HG03045 (cell line): ENCODE data around the gene IRF1.
A peak's percentile ranks its signal among the peaks of the same experiment; 100 is the strongest.

Experiments
- ATAC-seq: cut with Tn5 transposase; IDR thresholded peaks from one replicate; pipeline ENCODE4 v1.9.1; 2021; ENCODE audit warnings: mild to moderate bottlenecking, moderate library complexity; ENCODE audit not compliant: unreplicated experiment

The IRF1 gene

DNA sequence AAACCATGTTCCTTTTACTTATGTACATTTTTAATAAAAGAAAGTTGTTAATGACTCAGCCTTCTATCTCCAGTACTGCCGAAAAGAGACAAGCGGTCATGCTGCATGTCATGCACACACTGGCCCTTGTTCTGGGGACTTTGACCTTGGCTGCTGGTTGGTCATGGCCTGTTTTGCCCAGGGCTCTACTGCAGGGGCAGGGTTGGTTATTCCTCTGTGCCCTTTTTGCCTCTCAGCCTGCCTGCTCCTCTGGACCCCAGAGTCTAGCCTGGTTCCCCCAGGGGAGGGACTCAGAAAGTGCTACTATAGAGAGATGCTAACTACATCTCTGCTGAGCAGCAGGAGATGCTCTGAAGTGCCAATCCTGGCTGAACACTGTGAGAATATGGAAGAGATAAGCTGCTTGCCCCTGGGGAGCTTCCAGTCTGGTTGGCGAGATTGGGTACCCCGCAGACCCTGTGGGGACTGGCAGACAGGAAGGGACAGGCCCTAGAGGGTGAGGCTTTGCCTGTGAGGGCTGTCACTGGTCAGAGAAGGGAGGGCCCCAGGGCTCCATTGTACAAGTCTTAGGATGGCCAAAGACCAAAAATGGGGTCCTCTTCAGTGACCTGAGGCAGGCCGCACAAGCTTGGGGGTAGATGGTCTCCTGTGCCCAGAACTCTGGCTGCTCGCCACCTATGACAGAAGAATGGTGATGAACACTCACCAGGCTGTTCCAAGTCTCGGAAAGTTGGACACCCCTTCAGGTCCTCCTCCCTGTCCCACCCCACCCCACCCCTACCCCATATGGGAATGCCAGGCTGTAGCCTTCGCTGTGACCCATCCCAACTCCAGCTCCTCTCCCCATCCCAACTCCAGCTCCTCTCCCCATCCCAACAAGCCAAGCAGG lies 14.3 kb downstream of the IRF1 start:
- ATAC-seq, result no peak

DNA sequence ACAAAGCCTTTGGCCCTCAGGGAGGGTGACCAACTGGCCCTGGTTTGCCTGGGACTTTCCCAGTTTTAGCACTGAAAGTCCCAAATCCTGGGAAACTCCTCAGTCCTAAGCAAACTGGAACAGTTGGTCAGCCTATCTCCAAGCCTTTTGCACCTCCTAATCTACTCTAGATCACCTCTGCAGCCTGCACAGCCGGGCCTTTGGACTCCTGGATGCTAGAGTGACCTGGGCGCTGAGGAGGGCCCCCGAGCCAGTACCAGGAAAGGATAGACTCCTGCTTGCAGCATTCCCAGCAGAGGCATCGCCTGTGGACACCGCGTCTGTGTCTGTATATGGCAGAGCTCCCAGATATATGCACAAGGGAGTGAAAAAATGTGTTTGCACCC lies 15.1 kb downstream of the IRF1 start:
- ATAC-seq, result no peak

DNA sequence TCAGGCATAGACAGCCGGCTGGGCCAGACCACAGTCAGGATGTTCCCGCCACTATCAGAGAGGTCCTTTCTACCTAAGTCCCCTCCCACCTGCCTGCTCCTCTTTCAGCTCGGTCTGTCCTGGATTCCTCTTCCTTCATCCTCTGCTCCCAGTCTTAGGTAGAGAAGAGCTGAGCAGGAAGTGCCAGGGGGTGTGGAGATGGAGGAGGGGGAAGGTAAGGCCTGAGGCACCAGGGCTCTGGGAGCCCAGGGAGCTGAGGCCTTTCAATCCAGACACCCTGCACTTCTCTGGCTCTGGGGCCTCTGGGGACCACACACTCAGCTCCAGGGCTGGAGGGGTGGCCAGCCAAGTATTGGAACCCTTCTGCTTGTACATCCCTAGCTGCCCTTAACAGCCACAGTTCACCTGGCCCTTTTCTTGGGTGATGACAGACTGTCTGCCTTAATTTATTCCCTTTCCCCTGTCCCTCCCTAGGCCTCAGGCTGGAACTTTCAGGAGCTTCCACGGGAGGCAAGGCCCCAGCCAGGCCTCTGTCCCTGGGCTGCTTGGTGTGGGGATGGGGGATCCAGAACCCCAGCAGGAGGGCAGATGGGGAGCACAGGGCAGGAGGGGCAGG lies 15.6 kb downstream of the IRF1 start:
- ATAC-seq, result no peak

DNA sequence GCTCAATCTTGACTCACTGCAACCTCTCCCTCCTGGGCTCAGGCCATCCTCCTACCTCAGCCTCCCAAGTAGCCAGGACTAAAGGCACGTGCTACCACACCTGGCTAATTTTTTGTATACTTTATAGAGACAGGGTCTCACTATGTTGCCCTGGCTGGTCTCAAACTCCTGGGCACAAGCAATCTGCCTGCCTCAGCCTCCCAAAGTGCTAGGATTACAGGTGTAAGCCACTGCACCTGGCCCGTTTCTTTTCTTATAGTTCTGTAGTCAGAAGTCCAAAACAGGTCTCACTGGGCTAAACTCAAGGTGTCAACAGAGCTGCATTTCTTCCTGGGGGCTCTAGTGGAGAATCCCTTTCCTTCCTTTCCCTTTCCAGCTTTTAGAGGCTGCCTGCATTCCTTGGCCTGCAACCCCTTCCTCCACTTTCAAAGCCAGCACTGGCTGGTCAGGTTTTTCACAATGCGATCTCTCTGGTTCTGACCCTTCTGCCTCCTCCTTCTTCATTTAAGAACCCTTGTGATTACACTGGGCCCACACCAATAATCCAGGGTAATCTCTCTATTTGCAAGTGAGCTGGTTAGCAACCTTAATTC lies 16.3 kb downstream of the IRF1 start:
- ATAC-seq, result no peak

DNA sequence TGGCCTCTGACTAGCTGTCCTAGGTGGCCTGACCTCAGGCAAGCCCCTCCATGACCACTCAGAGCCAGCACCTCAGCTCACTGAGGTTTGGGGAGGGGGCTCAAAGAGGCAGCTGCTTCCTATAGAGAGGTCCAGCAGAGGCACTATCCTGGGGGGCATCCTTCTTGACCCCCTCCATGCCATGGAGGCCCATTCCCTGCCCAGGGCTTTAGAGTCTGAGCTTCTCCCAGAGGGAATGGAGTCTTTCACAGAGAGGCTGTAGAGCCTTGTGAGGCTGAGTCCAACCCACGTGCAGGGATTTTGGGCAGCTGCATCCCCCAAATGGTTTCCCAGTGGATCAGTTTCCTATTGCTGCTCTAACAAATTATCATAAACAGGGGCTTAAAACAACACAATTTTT lies 16.9 kb downstream of the IRF1 start:
- no peak for ATAC-seq

DNA sequence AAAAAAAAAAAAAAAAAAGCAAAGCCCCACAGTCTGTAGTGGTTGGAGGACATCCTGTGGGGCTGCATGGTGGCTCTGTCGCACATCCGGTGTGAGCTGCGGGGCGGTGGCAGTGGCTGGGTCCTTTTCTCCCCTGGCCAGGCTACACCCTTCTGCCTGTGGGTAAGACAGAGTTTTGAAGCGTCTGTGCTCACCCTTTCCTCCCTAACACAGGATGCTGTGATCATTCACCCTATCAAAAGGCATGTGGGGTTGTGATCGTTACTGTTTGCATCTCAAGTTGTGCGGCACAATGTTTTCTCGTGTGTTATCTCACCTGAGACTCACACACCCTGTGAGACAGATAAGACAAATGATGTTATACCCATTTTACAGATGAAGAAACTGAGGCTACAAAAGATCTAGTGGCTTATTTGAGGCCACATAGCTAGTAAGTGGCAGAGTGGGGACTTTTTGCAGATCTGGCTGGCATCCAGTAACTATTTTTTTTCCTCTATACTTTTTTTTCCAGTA lies 17.5 kb downstream of the IRF1 start:
- ATAC-seq, result peak; percentile 44

DNA sequence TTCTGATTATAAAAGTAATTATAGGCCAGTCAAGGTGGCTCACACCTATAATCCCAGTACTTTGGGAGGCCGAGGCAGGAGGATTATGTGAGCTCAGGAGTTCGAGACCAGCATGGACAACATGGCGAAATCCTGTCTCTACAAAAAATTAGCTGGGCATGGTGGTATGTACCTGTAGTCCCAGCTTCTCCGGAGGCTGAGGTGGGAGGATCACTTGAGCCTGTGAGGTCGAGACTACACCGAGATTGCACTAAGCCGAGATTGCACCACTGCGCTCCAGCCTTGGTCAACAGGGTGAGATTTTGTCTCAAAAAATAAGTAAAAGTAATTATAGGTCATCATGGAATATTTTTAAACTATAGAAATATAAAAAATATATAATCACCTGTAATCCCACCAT lies 18.1 kb downstream of the IRF1 start:
- no peak for ATAC-seq

DNA sequence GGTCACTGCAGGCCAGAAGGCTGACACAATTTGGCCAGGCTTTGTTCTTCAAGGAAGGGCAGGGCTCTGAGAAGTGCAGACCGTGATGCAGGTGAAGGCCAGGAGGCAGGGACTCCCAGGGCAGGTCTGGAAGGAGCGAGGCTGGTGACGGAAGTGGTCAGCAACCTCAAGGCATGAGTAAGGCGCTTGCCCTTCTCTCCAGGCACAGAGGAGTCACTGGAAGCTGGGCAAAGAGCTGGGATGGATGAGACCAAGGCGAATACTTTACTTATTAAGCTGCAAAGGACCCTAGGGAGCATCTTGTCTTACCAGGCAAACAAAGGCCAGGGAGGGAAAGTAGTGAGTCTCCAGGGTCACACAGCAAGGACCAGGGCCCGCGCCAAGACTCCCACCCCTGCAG lies 18.6 kb downstream of the IRF1 start:
- ATAC-seq, result no peak

DNA sequence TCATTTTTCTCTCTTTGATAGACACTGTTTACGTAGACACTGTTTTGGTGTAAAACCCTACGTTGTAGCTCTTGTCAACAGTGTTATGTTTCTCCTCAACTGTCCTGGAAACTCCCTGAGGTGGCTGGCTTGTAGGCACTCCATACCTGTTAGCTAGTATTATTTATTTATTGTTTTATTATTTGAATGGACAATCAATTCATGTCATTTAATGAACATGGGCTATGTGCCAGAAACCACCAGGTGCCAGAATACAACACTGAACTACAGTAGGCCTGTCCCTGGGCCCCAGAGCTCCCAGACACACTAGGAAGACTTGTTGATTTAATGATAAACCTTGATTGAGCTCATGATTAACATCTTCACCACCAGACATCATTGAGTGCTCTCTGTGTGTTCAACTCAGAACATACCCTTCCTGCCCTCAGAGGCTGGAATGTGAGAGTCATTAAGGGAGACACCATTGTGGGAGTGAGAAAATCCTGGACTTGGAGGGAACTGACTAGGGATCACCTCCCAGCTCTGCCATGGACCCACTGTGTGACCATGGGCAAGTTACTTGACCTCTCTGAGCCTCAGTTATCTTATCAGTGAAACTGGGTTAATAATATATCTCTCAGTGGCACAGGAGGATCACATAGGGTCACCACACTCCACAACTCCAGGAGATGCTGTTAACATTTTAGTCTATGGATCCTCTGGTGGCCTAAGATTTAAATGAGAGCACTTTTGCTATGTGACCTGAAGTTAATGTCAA lies 19.2 kb downstream of the IRF1 start:
- ATAC-seq, result no peak

DNA sequence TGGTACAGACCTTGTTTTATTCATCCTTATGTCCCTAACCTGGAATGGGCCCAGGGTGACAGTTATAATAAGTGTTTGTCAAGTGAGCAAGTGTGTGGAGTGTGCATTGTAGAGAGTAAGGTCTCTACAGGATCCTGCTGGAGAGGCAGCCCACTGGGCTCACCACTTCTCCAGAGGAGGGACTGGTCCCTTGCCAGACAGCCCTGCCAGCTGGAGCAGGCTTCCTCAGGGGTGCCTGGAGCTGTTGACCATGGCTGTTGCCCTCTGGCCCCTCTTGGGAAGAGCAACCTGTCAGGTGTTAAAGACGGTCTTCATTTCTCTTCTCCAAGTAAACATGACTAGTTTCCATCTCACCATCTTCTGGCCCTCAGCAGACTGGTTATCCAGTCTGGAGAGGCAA lies 20.0 kb downstream of the IRF1 start:
- no peak for ATAC-seq

DNA sequence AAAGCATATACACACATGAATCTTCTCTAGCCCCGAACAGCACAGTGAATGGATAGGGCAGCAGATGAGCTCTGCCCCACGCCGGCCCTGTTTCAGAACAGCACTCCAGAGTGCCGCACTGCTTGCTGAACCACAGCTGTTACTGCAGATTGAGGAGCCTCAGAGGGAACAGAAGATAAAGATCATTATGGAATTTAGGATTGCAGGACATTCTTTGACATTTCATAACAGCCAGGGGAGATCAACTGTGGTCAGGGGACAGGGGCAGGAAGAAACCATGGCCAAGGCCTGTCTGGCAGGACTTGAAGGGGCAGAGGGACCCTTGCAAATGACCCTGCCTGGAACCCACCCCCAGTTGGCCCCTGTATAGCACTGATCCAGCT lies 20.6 kb downstream of the IRF1 start:
- no peak for ATAC-seq

DNA sequence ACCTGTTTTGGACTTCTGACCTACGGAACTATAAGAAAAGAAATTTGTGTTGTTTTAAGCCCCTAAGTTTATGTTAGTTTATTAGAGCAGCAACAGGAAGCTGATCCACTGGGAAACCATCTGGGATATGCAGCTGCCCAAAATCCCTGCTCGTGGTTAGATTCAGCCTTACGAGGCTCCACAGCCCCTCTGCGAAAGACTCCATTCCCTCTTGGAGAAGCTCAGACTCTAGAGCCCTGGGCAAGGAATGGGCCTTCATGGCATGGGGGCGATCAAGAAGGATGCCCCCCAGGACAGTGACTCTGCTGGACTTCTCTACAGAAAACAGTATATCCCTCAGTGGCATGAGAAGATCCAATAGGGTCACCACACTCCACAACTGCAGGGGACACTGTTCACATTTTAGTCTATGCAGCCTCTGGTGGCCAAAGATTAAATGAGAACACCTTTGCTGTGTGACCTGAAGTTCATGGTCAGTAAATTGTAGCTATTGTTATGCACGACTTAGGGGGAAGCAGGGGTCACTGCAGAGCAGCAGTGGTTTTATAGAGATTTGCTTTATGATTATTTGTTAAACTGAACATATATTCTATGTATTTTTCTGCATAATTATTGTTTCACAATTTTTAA lies 21.1 kb downstream of the IRF1 start:
- ATAC-seq, result no peak

DNA sequence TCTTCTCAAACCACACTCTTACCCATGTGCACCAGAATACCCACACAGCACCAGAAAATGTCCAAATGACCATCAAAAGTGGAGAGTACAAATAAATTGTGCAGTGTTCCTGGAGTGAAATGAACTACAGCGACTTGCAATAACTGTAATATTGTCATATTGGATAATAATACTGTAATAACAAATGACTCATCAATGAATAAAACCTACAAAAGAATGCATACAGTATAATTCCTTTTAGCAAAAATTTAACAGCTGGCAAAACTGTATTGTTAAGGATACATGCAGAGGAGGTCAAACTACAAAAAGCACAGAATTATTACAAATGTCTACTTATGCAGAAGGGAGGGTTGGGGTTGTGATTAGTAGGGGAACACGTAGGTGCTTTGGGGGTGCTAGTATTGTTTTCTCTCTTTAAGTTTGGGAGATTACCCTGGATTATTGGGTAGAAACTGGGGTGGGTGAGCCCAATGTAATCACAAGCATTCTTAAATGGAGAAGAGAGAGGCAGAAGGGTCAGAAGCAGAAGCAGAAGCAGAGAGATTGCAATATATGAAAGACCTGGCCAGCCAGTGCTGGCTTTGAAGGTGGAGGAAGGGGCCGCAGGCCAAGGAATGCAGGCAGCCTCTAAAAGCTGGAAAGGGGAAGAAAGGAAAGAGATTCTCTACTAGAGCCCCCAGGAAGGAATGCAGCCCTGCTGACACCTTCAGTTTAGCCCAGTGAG lies 21.8 kb downstream of the IRF1 start:
- no peak for ATAC-seq

DNA sequence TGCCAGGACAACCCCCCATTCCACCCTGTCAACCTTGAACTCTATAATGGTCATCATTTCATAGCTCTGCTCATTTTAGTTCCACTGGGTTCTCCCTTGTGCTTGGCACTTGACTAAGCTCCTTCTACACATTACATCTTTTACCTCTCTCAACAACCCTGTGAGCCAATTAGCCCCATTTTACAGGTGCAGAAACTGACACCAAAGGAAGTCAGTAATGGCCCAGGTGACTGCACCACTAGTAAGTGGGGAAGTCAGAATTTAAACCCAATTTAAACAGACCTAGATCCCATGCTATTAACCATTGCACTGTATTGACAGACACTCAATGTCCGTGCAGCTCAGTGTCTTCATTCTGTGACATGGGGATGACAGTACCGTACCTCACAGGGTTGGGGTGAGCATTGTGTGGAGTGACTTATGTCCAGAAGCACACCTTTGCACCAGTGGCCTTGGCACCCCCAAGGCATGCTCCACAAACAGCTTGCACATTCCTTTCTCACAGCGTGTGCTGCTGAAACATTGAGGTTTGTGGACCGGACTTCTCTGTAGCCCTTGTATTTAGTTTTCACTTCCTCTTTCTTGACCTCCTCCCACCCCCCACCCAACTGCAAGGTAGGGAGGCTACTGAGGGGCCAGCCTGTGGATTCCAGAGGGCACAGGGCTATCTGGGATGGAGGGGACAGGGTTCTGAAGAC lies 23.1 kb downstream of the IRF1 start:
- peak; percentile 38 for ATAC-seq

DNA sequence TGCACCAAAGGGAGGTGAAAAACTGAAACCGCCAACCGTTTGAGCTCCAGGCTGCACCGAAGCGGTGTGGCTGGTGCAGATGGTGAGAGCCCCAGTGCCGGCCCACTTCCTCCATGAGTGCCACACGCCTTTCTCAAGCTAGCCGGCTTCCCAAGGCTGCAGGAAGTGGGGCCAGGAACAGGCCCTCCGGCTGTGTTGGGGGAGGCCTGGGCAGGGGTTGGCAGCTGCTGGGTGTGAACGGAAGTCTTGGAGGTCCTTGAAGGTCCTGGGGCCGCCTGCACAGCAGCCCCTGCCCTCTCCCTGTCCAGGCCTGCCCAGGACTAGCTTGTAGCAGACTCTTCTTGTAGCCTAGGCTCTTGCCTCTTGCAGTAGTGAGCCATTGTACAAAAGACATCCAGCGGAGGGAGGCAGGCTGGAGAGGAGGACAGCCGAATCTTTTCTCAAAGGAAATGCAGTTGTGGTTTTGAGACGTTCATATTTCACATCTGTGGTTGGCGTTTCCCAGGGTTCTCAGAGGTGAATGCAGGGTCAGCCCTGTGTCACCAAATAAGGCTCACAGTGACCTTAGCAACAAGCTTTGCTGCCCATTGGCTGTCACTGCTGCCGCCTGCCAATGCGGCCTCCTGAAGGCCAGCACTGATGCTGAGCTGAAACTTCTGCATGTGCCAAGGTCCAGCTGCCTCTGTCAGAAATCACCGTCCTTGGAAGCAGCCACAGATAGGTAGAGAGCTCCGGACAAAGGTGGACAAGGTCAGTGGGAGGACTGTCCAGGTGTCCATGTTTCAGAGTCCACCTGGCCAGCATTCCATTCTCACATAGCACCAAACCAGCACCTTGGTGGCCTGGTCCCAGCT lies 23.9 kb downstream of the IRF1 start:
- peak; percentile 58 for ATAC-seq

DNA sequence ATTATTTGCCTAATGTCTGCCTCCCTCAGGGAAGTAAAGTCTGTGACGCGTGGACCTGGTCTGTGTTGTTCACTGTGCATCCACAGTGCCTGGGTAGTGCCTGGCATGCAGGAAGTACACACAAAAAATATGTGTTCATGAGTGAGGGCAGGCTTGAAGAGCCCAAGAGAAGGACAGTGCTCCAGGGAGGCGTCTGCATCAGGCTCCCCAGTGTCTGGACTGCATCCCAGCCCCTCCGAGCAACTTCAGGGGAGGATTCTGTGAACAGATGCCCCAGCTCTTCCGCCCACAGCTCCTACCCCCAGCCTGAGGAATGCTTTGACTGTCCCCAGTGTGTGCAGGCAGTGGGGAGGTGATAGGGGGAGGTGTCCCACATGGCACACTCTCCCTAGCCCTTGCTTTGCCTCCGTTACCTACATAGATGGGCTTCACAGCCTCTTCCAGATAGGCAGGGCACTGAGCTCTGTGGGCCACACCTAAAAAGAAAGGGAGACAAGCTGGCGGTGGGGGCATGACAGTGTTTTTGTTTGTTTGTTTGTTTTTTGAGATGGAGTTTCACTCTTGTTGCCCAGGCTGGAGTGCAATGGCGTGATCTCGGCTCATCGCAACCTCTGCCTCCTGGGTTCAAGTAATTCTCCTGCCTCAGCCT lies 25.4 kb downstream of the IRF1 start:
- no peak for ATAC-seq

DNA sequence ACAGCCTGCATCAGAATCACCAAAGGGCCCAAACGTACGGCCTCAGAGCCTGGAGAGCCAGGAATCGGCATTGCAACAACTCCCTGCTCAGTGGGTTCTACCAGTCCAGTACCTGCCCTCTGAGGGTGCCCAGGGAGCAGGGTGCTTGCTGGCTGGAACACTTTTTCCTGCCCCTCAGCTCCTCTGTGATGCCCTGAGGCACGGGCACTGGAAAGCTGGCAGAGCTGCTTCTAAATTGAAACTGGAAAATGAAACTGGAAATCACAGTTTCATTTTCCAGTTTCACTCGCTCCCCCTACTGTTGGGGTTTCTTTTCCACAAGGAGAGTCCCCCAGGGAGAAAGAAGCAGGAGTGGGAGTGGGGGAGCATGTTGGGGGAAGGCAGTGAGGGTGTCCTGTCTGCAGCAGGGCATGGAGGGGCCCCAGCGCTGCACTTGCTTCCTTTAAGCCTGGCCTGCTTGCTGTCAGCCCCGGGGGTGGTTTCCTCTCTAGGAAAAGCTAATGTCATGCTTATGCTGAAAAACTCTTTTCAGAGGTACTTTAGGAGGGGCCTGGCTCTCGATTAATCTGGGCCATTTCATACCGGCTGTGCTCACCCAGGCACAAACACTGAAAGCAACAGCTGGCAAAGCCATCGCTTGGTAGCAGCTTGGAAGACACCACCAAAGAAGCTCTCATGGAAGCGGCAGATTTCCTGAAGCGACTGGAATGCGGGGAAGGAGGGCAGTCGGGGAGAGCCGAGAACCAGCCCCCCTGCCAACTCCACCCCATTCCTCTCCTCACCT lies 26.2 kb downstream of the IRF1 start:
- no peak for ATAC-seq

DNA sequence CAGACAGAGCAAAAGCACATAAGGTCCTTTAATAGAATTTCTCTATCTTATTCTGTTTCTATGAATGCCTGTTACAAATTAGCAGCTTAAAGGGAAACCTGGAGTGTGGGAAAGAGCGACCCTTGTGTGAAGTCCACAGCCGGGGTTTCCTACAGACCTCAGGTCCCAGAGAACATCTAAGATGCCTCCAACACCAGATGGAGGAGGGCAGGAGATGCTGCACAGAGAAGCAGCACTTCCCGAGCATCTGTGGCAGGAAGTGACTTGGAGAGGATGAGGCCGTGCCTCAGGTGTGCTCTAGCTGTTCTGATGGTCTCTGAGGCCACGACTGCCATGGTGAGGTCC lies 26.8 kb downstream of the IRF1 start:
- ATAC-seq, result no peak
